Caco-2 (cell line): ENCODE measurements around the gene PRKAG2. TPM values are rescaled to one million over a fixed set of nuclear protein-coding genes. Genes with fewer than 3 reads are reported as not detected.

Experiments
- BruUV-seq: library from RNA; stranded (reverse); fragments of 400-500 nt; replicated peaks from 2 replicates; lab custom pipeline; 2021; lab: Mats Ljungman, UMichigan
- CTCF ChIA-PET: fragments of 300-600 bp; sonication (Branson Sonifier 250); formaldehyde crosslinking; loops from one replicate; lab custom pipeline; 2022; ENCODE audit warnings: antibody characterized with exemption; lab: Charles Lee
- POLR2A ChIA-PET: fragments of 300-600 bp; sonication (Branson Sonifier 250); formaldehyde crosslinking; loops from one replicate; lab custom pipeline; 2022; ENCODE audit warnings: antibody characterized with exemption; lab: Charles Lee
- DNase-seq, 2 experiments: peaks; one replicate each; pipeline versions ENCODE4 v3.0.0 to v3.0.0-alpha.2; 2020 to 2022
- H3K27me3 ChIP-seq: replicated peaks from 2 replicates; pipeline ENCODE4 v1.6.0; 2011; ENCODE audit warnings: low read length; ENCODE audit not compliant: control insufficient read depth, insufficient read depth
- H3K36me3 ChIP-seq: 2 replicates; pipeline ENCODE4 v1.5.1; 2011; ENCODE audit warnings: low read length; ENCODE audit not compliant: control insufficient read depth, insufficient read depth
- H3K4me1 ChIP-seq: fragments of 250-450 bp; sonication (Bioruptor Pico); 2 replicates; pipeline ENCODE4 v1.5.1; 2020; ENCODE audit warnings: mild to moderate bottlenecking
- H3K4me3 ChIP-seq: 2 replicates; pipeline ENCODE4 v1.5.1; 2011; ENCODE audit warnings: low read depth, mild to moderate bottlenecking, control low read depth, low read length
- H3K9me3 ChIP-seq: fragments of 250-450 bp; sonication (Bioruptor Pico); 2 replicates; pipeline ENCODE4 v1.5.1; 2020; ENCODE audit warnings: mild to moderate bottlenecking, moderate library complexity
- H3K27ac Mint-ChIP-seq: one replicate; pipeline ENCODE4 v1.8.0; 2022; ENCODE audit warnings: mixed read lengths; ENCODE audit not compliant: unreplicated experiment
- H3K27me3 Mint-ChIP-seq: one replicate; pipeline ENCODE4 v1.8.0; 2022; ENCODE audit warnings: mixed read lengths; ENCODE audit not compliant: insufficient read depth, unreplicated experiment
- H3K36me3 Mint-ChIP-seq: one replicate; pipeline ENCODE4 v1.8.0; 2022; ENCODE audit warnings: mild to moderate bottlenecking, mixed read lengths; ENCODE audit not compliant: insufficient read depth, unreplicated experiment
- H3K4me1 Mint-ChIP-seq: one replicate; pipeline ENCODE4 v1.8.0; 2022; ENCODE audit warnings: low read depth, mixed read lengths; ENCODE audit not compliant: unreplicated experiment
- H3K4me3 Mint-ChIP-seq: one replicate; pipeline ENCODE4 v1.8.0; 2022; ENCODE audit warnings: mild to moderate bottlenecking, moderate library complexity, mixed read lengths; ENCODE audit not compliant: unreplicated experiment
- H3K9me3 Mint-ChIP-seq: one replicate; pipeline ENCODE4 v1.8.0; 2022; ENCODE audit warnings: mixed read lengths; ENCODE audit not compliant: unreplicated experiment
- CTCF ChIP-seq, 2 experiments: fragments of 200-600 bp in 1 of 2; IDR thresholded peaks; 1 replicate in 1 of 2; 2 replicates in 1 of 2; pipeline versions ENCODE4 v1.5.1 to v1.8.0; 2011 to 2022; ENCODE audit warnings: antibody characterized with exemption in 1 of 2, control low read depth in 1 of 2, inconsistent platforms in 1 of 2, low read depth in 1 of 2, low read length in 1 of 2, mild to moderate bottlenecking in 1 of 2, moderate library complexity in 1 of 2; ENCODE audit not compliant: insufficient read depth in 1 of 2, severe bottlenecking in 1 of 2, unreplicated experiment in 1 of 2
- intact Hi-C: fragments of 100-400 bp; cut with micrococcal nuclease; formaldehyde crosslinking; loops from one replicate; pipeline ENCODE4 v1.10.0; 2022; ENCODE audit not compliant: unreplicated experiment
- total RNA-seq: library from RNA; stranded (reverse); gene quantifications from 2 replicates; pipeline ENCODE4 v1.2.3, GENCODE V29; 2022

PRKAG2 gene
- total RNA-seq, 1 experiment from 2014 or later = 15.9 TPM

- Histone ChIP-seq H3K27me3 (no peaks in the 10 kb centered on the region), H3K9me3 (no peaks in the 10 kb centered on the region), H3K4me1 (peaks cover 25% of the 10 kb centered on the region), H3K36me3 (no peaks in the 10 kb centered on the region), H3K4me3 (no peak overlapping the region)
- TF ChIP-seq CTCF (IDR thresholded peaks at IDR 0.05; ENCODE audit: insufficient read depth in 1 of 2, low read depth in 1 of 2, low read length in 1 of 2, severe bottlenecking in 1 of 2, unreplicated experiment in 1 of 2) = no peak
- CTCF ChIA-PET = no interaction called here
- Mint-ChIP-seq H3K9me3 (no peaks in the 10 kb centered on the region), H3K27me3 (no peaks in the 10 kb centered on the region), H3K27ac (no peak overlapping the region), H3K36me3 (no peaks in the 10 kb centered on the region), H3K4me1 (peaks cover 12% of the 10 kb centered on the region), H3K4me3 (no peak overlapping the region)
- DNase-seq = no peak
- POLR2A ChIA-PET = no interaction called here
- no TSS peak for BruUV-seq
- intact Hi-C loops = no loop called here
Measured at GRCh38 chr7:151817315-151817690, 59.6 kb downstream of the PRKAG2 start.

- H3K9me3 ChIP-seq = no peaks in the 10 kb centered on the region
- Mint-ChIP-seq H3K27me3 (no peaks in the 10 kb centered on the region), H3K9me3 (no peaks in the 10 kb centered on the region), H3K4me1 (peaks cover 12% of the 10 kb centered on the region), H3K27ac (no peak overlapping the region), H3K4me3 (no peak overlapping the region), H3K36me3 (no peaks in the 10 kb centered on the region)
- POLR2A ChIA-PET = no interaction called here
- intact Hi-C loops = no loop called here
- no TSS peak for BruUV-seq
- DNase-seq = no peak
- CTCF ChIA-PET = no interaction called here
- H3K27me3 ChIP-seq = no peaks in the 10 kb centered on the region
- H3K4me3 ChIP-seq = no peak overlapping the region
- H3K36me3 ChIP-seq = no peaks in the 10 kb centered on the region
- H3K4me1 ChIP-seq = peaks cover 24% of the 10 kb centered on the region
- TF ChIP-seq CTCF (IDR thresholded peaks at IDR 0.05; ENCODE audit: insufficient read depth in 1 of 2, low read depth in 1 of 2, low read length in 1 of 2, severe bottlenecking in 1 of 2, unreplicated experiment in 1 of 2) = no peak
Measured at GRCh38 chr7:151816562-151817314, 60.2 kb downstream of the PRKAG2 start.

GRCh38 chr7:151815419-151815818, 61.5 kb downstream of the PRKAG2 start:
- no TSS peak for BruUV-seq
- intact Hi-C loops = no loop called here
- no peak overlapping the region for H3K27ac Mint-ChIP-seq

More at GRCh38 chr7:151815419-151815818, 61.5 kb downstream of the PRKAG2 start:
- Histone ChIP-seq H3K9me3 (no peaks in the 10 kb centered on the region), H3K36me3 (no peaks in the 10 kb centered on the region), H3K27me3 (no peaks in the 10 kb centered on the region), H3K4me3 (no peak overlapping the region), H3K4me1 (peaks cover 24% of the 10 kb centered on the region)
- H3K4me1 Mint-ChIP-seq = peaks cover 12% of the 10 kb centered on the region
- H3K4me3 Mint-ChIP-seq = no peak overlapping the region
- ChIA-PET POLR2A (no interaction called here), CTCF (no interaction called here)
- no peak for TF ChIP-seq CTCF (IDR thresholded peaks at IDR 0.05; ENCODE audit: insufficient read depth in 1 of 2, low read depth in 1 of 2, low read length in 1 of 2, severe bottlenecking in 1 of 2, unreplicated experiment in 1 of 2)
- no peak for DNase-seq
- H3K36me3 Mint-ChIP-seq = no peaks in the 10 kb centered on the region
- H3K9me3 Mint-ChIP-seq = no peaks in the 10 kb centered on the region
- no peaks in the 10 kb centered on the region for H3K27me3 Mint-ChIP-seq
